ENCODE results near the gene LPP.
A peak's percentile ranks its signal among the peaks of the same experiment; 100 is the strongest.

LPP gene

GRCh38 chr3:188137051-188137450 is 16.9 kb upstream of the LPP start:
- DNase-seq (ENCODE audit: low read depth in 2 of 2), result no peak

DNA sequence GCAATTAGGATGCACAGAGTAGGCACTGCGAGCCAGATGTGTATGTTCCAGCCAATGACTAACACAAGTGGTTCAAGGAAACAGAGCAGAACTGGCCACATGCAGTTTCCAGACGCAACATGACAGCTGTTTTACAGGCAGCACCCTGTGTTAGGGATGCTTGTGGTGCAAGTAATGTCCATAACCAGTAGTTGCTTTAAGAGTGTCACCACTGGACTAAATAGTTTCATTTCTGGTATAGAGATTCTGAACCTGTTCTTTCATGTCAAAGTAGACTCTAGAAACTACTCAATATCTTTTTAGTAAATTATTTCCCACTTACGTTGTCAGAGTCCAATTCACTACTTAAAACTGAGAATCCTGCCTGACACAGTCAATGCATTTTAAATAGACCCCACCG is 14.5 kb upstream of the LPP start:
- DNase-seq (ENCODE audit: low read depth in 2 of 2), result no peak

DNA sequence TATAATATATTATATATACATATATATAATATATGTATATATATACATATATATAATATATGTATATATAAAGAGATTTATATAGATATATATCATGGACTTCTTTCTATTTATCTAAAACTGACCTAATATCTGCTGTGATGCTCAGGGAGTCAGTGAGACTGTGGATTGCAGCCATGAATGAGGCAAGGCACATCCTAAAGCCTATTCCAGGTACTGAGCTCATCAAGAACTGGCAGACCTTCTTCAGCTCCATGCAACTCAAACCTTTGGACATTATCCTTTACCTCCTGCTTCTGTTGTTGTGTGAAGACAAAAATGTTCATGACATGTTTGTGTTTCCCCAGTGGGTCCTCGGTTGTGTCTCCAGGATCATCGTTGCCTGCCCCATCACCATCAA is 7.7 kb upstream of the LPP start:
- no peak for DNase-seq (ENCODE audit: low read depth in 2 of 2)

DNA sequence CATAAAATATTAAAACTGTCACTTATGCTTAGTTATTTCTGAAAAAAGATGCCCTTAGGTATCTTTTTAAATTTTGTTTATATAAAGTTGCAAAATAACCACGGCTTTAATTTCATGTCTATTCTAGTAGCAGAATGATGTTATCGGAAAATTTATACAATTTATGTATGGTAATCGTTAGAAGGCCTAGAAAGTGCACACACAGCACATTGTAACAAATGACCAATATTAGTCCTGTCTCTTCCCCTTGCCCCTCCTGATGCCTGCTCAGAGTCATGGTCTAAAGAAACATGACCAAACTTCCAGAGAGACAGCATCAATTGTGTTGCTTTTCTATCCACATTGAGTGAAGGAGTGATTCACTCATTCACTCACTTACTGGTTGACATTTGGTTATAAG is 6.2 kb upstream of the LPP start:
- no peak for DNase-seq (ENCODE audit: low read depth in 2 of 2)

- DNase-seq (ENCODE audit: low read depth in 2 of 2), result no peak
These were observed 5.6 kb upstream of the LPP start for GRCh38 chr3:188148318-188148717.

- DNase-seq (ENCODE audit: low read depth in 2 of 2), result no peak
These were observed 4.4 kb upstream of the LPP start for GRCh38 chr3:188149587-188149986.

GRCh38 chr3:188150982-188151381 is 3.0 kb upstream of the LPP start:
- DNase-seq (ENCODE audit: low read depth in 2 of 2), result no peak

DNA sequence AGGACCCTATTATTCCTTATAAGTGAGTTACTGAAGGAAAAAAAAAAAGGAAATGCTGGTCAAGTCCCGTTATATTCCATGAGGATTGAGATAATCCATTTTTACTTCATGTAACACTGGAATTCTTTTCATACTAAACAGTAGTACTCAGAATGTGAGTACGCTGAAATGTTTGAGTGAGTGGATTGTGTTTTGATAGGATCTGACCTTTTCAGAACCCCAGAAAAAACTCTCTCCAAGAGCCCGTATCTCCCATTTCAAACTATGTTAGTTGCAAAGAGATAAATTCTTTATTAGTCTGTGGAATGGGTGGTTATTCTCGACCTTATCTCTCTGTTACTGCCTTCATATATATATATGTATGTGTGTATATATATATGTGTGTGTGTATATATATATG is 2.5 kb upstream of the LPP start:
- no peak for DNase-seq (ENCODE audit: low read depth in 2 of 2)

GRCh38 chr3:188152660-188153436 is 1.1 kb upstream of the LPP start:
- DNase-seq (ENCODE audit: low read depth in 2 of 2), result no peak

DNA sequence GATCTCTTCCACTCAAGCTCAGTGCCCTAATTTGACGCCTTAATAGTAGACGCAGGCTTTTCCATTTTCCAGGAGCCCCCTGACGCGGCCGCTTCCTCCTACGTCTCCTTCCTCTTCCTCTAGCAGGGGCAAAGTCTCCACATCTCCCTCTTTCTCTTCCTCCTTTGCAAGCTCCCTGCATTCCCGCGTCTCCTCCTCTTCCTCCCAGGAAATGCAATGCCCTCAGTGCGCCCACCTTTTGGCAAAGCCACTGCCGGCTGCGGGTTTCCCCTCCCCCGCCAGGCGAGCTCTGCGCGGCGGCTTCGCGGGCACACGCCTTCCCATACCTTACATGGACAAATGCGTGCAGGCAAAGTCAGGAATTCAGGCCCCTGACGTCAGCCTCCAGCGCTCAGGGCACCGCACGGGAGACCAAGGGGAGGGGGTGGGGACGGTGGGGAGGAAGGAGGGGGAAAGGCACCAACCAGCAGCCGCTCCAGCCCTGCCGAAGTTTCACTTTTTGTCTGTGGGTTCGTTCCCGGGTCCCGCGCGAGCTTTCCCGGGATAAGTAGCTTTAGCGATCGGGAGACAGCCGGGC is 432 bp upstream of the LPP start:
- peak in 1 of 2 donors; percentile 35 for DNase-seq (ENCODE audit: low read depth in 2 of 2)

DNA sequence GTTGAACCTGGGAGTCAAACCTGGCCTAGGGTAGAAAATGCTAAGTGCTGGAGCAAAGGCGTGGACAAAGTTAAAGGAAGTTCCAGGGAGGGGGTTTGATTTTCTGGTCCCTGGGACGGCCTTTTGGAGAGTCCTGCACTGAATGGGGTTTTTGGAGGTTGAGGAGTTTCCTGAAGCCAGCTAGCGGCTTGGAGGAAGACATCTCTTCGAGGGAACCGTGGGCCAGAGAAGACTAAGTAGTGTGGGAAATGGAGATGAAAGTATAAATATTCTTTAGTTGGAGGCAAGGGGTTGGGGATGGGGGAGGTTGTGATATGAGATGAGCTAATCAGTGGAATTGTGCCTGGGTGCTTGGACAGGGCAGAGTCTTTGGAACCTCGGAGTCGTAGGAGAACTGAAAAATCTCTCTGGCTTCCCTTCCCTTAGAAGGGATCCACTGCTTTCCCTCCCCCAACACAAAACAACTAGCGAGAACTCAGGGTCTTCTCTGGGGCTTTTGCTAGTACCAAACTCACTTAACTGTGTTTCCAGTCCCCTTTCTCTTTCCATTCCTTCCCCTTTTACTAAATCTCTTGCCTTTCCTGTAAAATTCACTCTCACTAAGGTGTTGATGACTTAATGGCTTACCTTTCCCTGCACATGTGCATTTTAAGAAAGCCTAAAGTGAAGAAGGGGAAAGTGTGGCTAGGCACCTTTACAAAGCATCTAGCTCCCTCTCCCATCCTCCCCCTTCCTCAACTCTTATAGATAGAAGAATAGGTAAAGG is 1.0 kb downstream of the LPP start:
- no peak for DNase-seq (ENCODE audit: low read depth in 2 of 2)

DNA sequence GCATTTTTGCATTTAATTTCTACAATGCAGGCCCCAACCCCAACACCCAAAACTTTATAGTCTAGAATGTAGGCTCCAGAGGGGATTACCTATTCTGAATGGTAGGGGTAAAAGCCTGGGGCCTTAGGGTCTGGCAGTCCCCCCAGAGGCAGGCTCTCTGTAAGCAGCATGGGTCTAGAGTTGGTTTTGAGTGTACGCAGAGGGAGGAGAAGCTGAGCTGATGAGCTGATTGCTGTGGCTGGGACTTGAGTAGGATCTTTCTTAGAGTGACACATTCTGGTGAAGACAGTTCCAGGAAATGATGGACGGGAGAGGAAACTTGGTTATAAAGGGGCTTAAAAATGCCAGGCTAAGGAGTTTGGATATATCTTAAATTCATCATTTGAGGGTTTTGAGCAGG is 2.1 kb downstream of the LPP start:
- no peak for DNase-seq (ENCODE audit: low read depth in 2 of 2)

- no peak for DNase-seq (ENCODE audit: low read depth in 2 of 2)
These were observed 3.5 kb downstream of the LPP start for GRCh38 chr3:188157407-188157806.

- DNase-seq (ENCODE audit: low read depth in 2 of 2), result no peak
These were observed 4.0 kb downstream of the LPP start for GRCh38 chr3:188157971-188158370.

- DNase-seq (ENCODE audit: low read depth in 2 of 2), result no peak
These were observed 4.9 kb downstream of the LPP start for GRCh38 chr3:188158731-188159310.

DNA sequence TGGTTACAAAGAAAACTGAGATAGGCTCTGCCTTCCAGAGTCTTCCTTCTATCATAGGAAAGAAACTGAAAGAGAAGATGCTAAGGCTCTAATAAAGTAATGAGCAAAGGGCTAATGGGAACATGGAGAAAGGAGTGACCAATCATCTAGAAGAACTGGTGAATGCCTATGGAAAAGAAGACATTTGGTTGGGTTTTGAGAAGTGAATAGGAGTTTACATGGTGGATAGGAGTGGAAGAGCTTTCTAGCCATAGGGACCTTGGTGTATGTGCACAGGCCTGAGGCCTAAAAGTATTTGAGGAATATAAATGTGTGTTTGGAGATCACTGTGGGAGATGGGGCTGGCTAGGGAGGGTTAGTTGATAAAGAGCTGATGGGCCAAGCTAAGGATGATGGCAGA is 6.8 kb downstream of the LPP start:
- no peak for DNase-seq (ENCODE audit: low read depth in 2 of 2)

DNA sequence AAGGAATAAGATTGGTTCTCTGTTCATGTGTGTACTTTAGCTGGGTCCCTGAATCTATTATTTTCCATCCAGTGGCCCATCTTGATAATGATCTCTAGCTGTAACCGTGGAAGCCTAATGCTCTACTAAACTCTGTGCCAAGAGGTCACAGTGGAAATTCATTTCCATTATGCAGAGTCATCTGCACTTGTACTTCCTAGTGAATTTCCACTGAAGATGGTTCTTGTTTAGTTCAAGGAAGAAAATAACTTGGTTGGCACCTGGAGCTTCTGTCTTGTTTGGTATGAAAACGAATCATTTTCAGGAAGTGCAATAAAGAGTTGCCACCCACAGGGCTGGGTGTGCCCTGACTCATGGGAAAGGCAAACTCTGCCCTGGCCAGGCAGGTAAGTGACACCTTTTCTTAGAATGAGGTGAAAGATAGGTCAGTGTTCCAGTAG is 10.3 kb downstream of the LPP start:
- DNase-seq (ENCODE audit: low read depth in 2 of 2), result no peak

DNA sequence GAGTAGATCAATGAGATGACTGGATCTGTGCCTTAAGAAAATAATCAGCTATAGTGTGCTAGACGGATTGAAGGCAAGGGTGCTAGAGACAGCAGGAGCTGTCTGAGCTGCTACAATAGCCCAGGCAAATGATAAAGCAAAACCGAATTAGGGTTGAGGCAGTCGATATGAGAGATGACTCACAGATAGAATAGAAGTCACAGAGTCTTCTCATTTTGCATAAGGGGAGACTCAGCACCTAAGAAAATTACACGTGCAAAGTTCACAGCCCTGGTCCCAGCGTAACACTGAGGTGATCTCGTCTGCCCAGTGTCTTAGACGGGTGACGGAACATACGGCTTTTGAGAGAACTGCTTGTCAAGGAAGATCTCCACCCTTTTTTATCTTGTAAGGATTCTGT is 11.6 kb downstream of the LPP start:
- DNase-seq (ENCODE audit: low read depth in 2 of 2), result no peak

DNA sequence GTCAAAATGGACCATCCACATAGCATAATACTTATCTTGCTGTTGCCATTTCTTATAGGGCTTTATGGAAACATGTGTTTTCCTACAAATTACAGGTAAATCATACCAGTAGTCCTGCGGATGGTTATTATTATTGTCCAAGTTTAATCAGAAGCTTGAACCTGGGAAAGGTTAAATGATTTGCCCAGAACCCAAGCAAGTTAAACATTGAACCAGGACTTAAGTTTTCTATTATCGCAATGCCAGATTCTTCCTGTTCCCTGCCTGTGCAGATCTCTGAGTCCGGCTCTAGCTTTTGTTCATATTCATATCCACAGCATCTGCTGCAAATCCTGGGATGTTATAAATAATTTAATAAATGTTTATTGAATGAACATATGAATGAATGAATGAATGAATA is 12.5 kb downstream of the LPP start:
- DNase-seq (ENCODE audit: low read depth in 2 of 2), result no peak

DNA sequence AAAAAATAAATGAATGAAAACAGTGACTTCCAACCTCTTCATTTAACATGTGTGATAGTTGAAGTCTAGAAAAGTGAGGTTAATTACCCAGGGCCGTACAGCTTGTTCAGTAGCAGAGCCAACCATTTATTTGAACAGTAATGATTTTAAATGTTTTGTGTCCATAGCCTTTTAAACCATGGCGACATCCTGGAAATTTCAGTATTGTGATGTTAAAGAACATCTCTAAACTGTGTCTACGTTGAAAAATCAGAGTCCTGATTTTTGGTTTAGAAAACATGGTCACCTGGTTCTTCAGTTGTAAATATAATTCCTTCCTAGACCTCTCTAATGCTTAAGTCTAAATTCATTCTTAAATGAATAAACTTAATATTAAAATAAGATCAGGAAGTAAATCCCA is 14.2 kb downstream of the LPP start:
- no peak for DNase-seq (ENCODE audit: low read depth in 2 of 2)

- DNase-seq (ENCODE audit: low read depth in 2 of 2), result no peak
These were observed 14.7 kb downstream of the LPP start for GRCh38 chr3:188168648-188169047.

DNA sequence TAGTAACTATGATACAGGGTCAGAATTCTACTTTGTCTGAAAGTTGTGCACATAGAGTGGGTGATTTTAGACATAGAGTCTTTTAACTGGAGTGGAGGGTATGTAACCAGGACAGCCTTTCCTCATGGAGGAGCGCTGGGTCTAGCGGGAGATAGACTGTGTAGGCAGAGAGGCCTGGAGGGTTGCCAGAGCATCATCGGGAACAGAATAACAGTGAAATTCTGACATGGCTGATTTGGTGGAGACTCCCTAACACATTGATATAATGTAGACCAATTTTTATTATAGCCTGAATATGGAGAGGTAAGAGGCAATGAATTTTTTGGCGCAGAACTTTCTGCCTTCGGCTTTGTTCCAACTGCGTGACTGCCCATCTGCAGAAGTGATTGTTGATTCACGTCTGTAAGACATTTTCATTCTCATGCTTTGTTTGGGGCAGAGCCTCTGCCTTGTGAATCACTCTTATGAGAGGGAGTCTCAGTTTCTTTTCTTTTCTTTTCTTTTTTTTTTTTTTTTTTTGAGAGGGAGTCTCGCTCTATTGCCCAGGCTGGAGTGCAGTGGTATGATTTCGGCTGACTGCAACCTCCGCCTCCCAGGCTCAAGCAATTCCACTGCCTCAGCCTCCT is 16.0 kb downstream of the LPP start:
- no peak for DNase-seq (ENCODE audit: low read depth in 2 of 2)

All from stimulated activated CD4-positive, alpha-beta T cell treated with anti-CD3 and anti-CD28 coated beads, Interleukin-1b, Interleukin-23, amount 100 ng/mL, for 4 hours (primary cell).